Measurements from ENCODE around the gene FAM193A. TPM values are rescaled to one million over a fixed set of nuclear protein-coding genes. Genes with fewer than 3 reads are reported as not detected.
"Not testable (repeated sequence)": the region's sequence is repeated elsewhere in the genome, so short reads cannot be mapped to it uniquely, and the experiment has no call there.

Gene FAM193A
- total and polyA plus RNA-seq, 3 experiments from 2014 or later = 4.9 to 26.9 (median 25.8) TPM

- peak overlapping the region; percentile 52 to 91 (median 84) for H3K27ac Mint-ChIP-seq
- peaks cover 6 to 82% (median 6%) of the 10 kb centered on the region in 3 donors for H3K36me3 Mint-ChIP-seq
- ChIA-PET CTCF (no interaction called here), POLR2A (interaction anchor here (1.5 kb wide), 1 partner anchor 42 kb away, joined by 3 read pairs; the partner anchor contains the start of gene RNF4)
- H3K9me3 Mint-ChIP-seq = no peaks in the 10 kb centered on the region
- Histone ChIP-seq H3K27ac (ENCODE audit: low read depth, low read length) (no peak overlapping the region), H3K4me1 (ENCODE audit: insufficient read depth, low read length) (peaks cover 13% of the 10 kb centered on the region), H3K4me3 (ENCODE audit: low read length) (no peak overlapping the region), H3K9me3 (ENCODE audit: low read length) (no peaks in the 10 kb centered on the region), H3K27me3 (ENCODE audit: insufficient read depth, low read length, poor library complexity, severe bottlenecking) (no peaks in the 10 kb centered on the region), H3K36me3 (ENCODE audit: insufficient read depth, low read length) (peaks cover 50% of the 10 kb centered on the region)
- no peaks in the 10 kb centered on the region for H3K27me3 Mint-ChIP-seq
- DNase-seq = no peak
- peaks cover 29 to 41% (median 29%) of the 10 kb centered on the region in 3 donors for H3K4me1 Mint-ChIP-seq
- peak overlapping the region in 2 of 7 donors; percentile 17 to 70 for H3K4me3 Mint-ChIP-seq
Measured at GRCh38 chr4:2510351-2511259, 25.8 kb upstream of the FAM193A start.

DNA sequence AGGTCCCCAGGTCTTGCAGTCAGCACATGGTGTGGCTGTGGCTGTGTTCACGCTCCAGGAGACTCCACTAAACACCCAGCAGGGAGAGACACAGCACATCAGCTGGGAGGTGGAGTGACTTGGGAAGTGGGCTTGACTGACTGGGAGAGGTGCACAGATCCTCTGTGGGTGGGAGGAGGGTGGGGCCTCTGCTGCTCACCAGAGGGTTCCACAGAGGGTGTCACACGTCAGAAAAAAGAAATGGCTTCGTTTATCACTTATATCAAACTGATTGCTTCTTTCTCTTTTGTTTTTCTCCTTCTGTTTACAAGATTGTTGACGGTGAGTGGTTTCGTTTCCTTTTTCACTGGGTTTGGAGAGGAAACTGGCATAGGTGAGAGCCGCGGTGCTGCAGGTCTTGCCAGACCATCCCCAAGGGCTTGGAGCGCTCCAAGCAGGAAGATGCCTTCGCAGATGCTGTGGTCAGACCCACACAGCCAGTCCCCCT is 24.8 kb upstream of the FAM193A start:
- peaks cover 6 to 84% (median 6%) of the 10 kb centered on the region in 3 donors for H3K36me3 Mint-ChIP-seq
- CTCF ChIA-PET = no interaction called here

DNA sequence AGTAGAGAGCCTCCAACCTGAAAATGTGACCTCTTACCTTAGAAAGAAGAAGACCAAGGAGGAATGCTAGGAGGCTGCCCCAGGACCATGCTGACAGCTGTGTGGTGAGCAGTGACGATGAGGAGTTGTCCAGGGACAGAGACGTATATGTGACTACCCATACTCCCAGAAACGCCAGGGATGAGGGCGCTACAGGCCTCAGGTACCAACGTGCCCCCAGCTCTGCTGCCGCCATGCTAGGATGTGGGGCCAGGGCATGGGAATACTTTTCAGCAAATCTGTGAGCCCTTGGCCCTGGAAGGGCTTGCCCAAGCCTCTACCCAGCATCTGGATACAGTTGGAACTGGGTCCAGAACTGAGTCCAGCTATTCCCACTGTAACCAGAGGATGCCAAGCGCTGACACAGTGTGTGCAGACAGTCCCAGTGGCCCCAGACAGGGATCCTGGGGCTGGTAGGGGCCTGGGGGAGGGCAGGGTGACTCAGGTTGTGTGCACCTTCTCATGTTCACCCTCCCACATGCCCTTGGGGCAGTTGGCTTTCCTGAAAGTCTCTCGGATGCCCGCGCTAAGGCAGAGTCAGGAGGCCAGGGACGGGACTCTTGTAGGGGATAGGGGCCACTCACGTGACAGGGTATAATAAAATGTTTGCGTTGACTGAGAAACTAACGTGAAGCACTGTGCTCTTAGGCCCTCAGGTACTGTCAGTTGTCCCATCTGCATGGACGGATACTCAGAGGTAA is 23.9 kb upstream of the FAM193A start:
- Mint-ChIP-seq H3K27ac (peak overlapping the region; percentile 10 to 97 (median 88)), H3K27me3 (no peaks in the 10 kb centered on the region), H3K4me1 (peaks cover 21 to 30% (median 22%) of the 10 kb centered on the region in 3 donors), H3K9me3 (no peaks in the 10 kb centered on the region), H3K4me3 (peak overlapping the region in 1 of 7 donors; percentile 50), H3K36me3 (peaks cover 6 to 78% (median 6%) of the 10 kb centered on the region in 3 donors)
- peaks cover 13% of the 10 kb centered on the region for H3K4me1 ChIP-seq (ENCODE audit: insufficient read depth, low read length)
- POLR2A ChIA-PET = no interaction called here
- no peak overlapping the region for H3K27ac ChIP-seq (ENCODE audit: low read depth, low read length)
- DNase-seq = no peak
- H3K27me3 ChIP-seq (ENCODE audit: insufficient read depth, low read length, poor library complexity, severe bottlenecking) = no peaks in the 10 kb centered on the region
- H3K4me3 ChIP-seq (ENCODE audit: low read length) = no peak overlapping the region
- H3K9me3 ChIP-seq (ENCODE audit: low read length) = no peaks in the 10 kb centered on the region
- peaks cover 50% of the 10 kb centered on the region for H3K36me3 ChIP-seq (ENCODE audit: insufficient read depth, low read length)
- CTCF ChIA-PET = no interaction called here

More for the DNA sequence above, 24.8 kb upstream of the FAM193A start:
- H3K36me3 ChIP-seq (ENCODE audit: insufficient read depth, low read length) = peaks cover 50% of the 10 kb centered on the region
- H3K27me3 Mint-ChIP-seq = no peaks in the 10 kb centered on the region
- peak overlapping the region; percentile 18 for H3K27ac ChIP-seq (ENCODE audit: low read depth, low read length)
- DNase-seq = peak in 4 of 5 donors; percentile 6 to 50 (median 23)
- no peaks in the 10 kb centered on the region for H3K9me3 ChIP-seq (ENCODE audit: low read length)
- peaks cover 13% of the 10 kb centered on the region for H3K4me1 ChIP-seq (ENCODE audit: insufficient read depth, low read length)
- peak overlapping the region in 5 of 7 donors; percentile 15 to 57 (median 39) for H3K4me3 Mint-ChIP-seq
- H3K27ac Mint-ChIP-seq = peak overlapping the region; percentile 59 to 97 (median 88)
- H3K9me3 Mint-ChIP-seq = no peaks in the 10 kb centered on the region
- no peak overlapping the region for H3K4me3 ChIP-seq (ENCODE audit: low read length)
- no peaks in the 10 kb centered on the region for H3K27me3 ChIP-seq (ENCODE audit: insufficient read depth, low read length, poor library complexity, severe bottlenecking)
- H3K4me1 Mint-ChIP-seq = peaks cover 28 to 38% (median 29%) of the 10 kb centered on the region in 3 donors
- POLR2A ChIA-PET = no interaction called here

- CTCF ChIA-PET; H3K27ac ChIP-seq (ENCODE audit: low read depth, low read length); DNase-seq; H3K9me3 Mint-ChIP-seq; H3K27me3 ChIP-seq (ENCODE audit: insufficient read depth, low read length, poor library complexity, severe bottlenecking); H3K27me3 Mint-ChIP-seq; H3K4me3 ChIP-seq (ENCODE audit: low read length); H3K9me3 ChIP-seq (ENCODE audit: low read length); POLR2A ChIA-PET; H3K4me3 Mint-ChIP-seq; H3K27ac Mint-ChIP-seq: not testable (repeated sequence)
- H3K4me1 ChIP-seq (ENCODE audit: insufficient read depth, low read length) = peaks cover 13% of the 10 kb centered on the region
- H3K36me3 ChIP-seq (ENCODE audit: insufficient read depth, low read length) = peaks cover 44% of the 10 kb centered on the region
- H3K36me3 Mint-ChIP-seq = peaks cover 6 to 73% (median 6%) of the 10 kb centered on the region in 3 donors
- H3K4me1 Mint-ChIP-seq = peaks cover 20 to 25% (median 21%) of the 10 kb centered on the region in 3 donors
Measured at GRCh38 chr4:2514193-2514592, 22.3 kb upstream of the FAM193A start.

DNA sequence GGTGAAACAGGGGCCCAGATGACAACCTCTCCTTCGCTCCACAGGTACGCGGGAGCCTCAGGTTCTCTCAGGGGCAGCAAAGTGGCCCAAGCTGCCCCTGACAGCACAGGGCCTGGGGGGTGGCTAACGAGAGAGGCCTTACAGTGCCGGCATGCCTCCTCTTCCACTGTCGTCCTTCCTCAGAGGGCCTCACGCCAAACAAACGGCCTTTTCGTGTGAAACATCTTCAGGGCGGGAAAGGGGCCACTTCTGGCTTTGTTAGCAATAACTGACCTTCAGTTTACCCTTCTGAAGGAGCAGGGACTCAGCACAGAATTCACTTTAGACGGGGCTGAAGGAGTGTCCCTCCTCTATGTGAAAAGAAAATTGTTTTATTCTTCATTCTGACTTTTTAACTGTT is 21.5 kb upstream of the FAM193A start:
- H3K4me3 ChIP-seq (ENCODE audit: low read length); H3K27me3 ChIP-seq (ENCODE audit: insufficient read depth, low read length, poor library complexity, severe bottlenecking); CTCF ChIA-PET; H3K27ac ChIP-seq (ENCODE audit: low read depth, low read length); H3K27me3 Mint-ChIP-seq; H3K4me3 Mint-ChIP-seq; H3K9me3 Mint-ChIP-seq; POLR2A ChIA-PET; DNase-seq; H3K9me3 ChIP-seq (ENCODE audit: low read length): not testable (repeated sequence)
- Histone ChIP-seq H3K36me3 (ENCODE audit: insufficient read depth, low read length) (peaks cover 39% of the 10 kb centered on the region), H3K4me1 (ENCODE audit: insufficient read depth, low read length) (peaks cover 10% of the 10 kb centered on the region)
- Mint-ChIP-seq H3K36me3 (peaks cover 5 to 67% (median 6%) of the 10 kb centered on the region in 3 donors), H3K27ac (peak overlapping the region in 1 of 8 donors; percentile 91), H3K4me1 (peaks cover 19% of the 10 kb centered on the region in 3 donors)

DNA sequence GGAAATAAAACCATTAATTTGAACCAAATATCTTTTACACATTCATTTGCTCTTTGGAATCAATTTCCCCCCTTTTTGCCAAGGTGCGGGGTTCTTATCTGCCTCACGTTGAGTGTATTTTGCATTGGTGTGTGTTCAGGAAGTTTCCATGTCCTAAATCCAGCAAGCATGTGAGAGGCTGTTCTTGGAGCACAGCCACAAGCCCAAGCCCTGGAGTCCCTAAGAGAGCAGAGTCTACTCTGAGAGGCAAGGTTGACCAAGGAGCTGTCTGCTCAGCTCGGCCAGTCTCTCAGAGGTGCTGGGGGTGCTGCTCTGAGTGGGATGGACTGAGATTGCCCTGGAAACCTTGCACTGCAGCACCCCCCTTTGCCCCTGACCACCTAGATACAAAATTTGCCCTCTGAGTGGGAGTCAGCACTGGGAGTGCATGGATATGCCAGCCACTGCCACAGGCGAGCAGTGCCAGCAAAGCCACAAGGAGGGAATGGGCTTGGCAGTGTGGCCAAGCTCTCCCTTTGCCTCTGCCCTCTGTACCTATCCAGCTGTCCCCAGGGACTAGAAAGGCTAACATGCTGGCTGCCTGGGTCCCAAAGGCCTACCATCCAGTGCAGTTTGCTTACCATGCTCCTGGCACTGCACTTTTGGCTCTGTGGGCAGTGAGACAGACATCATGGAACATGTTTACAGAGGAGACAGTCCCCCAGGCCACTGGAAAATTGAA is 20.5 kb upstream of the FAM193A start:
- H3K36me3 ChIP-seq (ENCODE audit: insufficient read depth, low read length) = peaks cover 28% of the 10 kb centered on the region
- ChIA-PET CTCF (no interaction called here), POLR2A (no interaction called here)

GRCh38 chr4:2516635-2517034 is 19.8 kb upstream of the FAM193A start:
- Histone ChIP-seq H3K36me3 (ENCODE audit: insufficient read depth, low read length) (peaks cover 28% of the 10 kb centered on the region), H3K4me1 (ENCODE audit: insufficient read depth, low read length) (no peaks in the 10 kb centered on the region), H3K4me3 (ENCODE audit: low read length) (no peak overlapping the region), H3K9me3 (ENCODE audit: low read length) (no peaks in the 10 kb centered on the region), H3K27ac (ENCODE audit: low read depth, low read length) (no peak overlapping the region), H3K27me3 (ENCODE audit: insufficient read depth, low read length, poor library complexity, severe bottlenecking) (no peaks in the 10 kb centered on the region)
- CTCF ChIA-PET = no interaction called here
- Mint-ChIP-seq H3K27me3 (no peaks in the 10 kb centered on the region), H3K4me3 (no peak overlapping the region), H3K4me1 (peaks cover 6 to 8% (median 6%) of the 10 kb centered on the region in 3 donors), H3K36me3 (peaks cover 5 to 58% (median 6%) of the 10 kb centered on the region in 3 donors), H3K27ac (peak overlapping the region in 2 of 8 donors; percentile 17 to 36), H3K9me3 (no peaks in the 10 kb centered on the region)
- POLR2A ChIA-PET = no interaction called here
- DNase-seq = no peak

More for the DNA sequence above, 20.5 kb upstream of the FAM193A start:
- Mint-ChIP-seq H3K4me3 (peak overlapping the region in 1 of 7 donors; percentile 18), H3K4me1 (peaks cover 8 to 10% (median 9%) of the 10 kb centered on the region in 3 donors), H3K27me3 (no peaks in the 10 kb centered on the region), H3K36me3 (peaks cover 5 to 58% (median 6%) of the 10 kb centered on the region in 3 donors), H3K9me3 (no peaks in the 10 kb centered on the region), H3K27ac (peak overlapping the region in 4 of 8 donors; percentile 22 to 63 (median 30))
- no peak overlapping the region for H3K27ac ChIP-seq (ENCODE audit: low read depth, low read length)
- H3K4me1 ChIP-seq (ENCODE audit: insufficient read depth, low read length) = peaks cover 1% of the 10 kb centered on the region
- no peak for DNase-seq
- H3K27me3 ChIP-seq (ENCODE audit: insufficient read depth, low read length, poor library complexity, severe bottlenecking) = no peaks in the 10 kb centered on the region
- no peaks in the 10 kb centered on the region for H3K9me3 ChIP-seq (ENCODE audit: low read length)
- no peak overlapping the region for H3K4me3 ChIP-seq (ENCODE audit: low read length)
